GM23248 (cell line): ENCODE measurements around the gene MIGA2.

ENCODE experiments used
- EZH2 ChIP-seq: fragments of 200-600 bp; sonication (generic); IDR thresholded peaks from 2 replicates; pipeline ENCODE4 v1.6.1; 2018; ENCODE audit warnings: antibody characterized with exemption, mild to moderate bottlenecking; ENCODE audit not compliant: insufficient read depth, poor library complexity, severe bottlenecking
- EZH2phosphoT487 ChIP-seq: fragments of 200-600 bp; sonication (generic); IDR thresholded peaks from 2 replicates; pipeline ENCODE4 v1.6.1; 2018; ENCODE audit warnings: antibody characterized with exemption, moderate library complexity, mild to moderate bottlenecking, low read depth; ENCODE audit not compliant: insufficient read depth

- TF ChIP-seq EZH2phosphoT487: no peak
- TF ChIP-seq EZH2: no peak
These were observed 34.5 kb downstream of the MIGA2 start for GRCh38 chr9:129070696-129071525.
